GOT3 (cell line): ENCODE results near the gene UQCR10.
"Not testable (repeated sequence)": the region's sequence is repeated elsewhere in the genome, so short reads cannot be mapped to it uniquely, and the experiment has no call there.

Experiments used
- DNase-seq: peaks from one replicate; lab custom pipeline; 2025; ENCODE audit warnings: mixed read lengths; lab: John Stamatoyannopoulos, UW

The UQCR10 gene

DNA sequence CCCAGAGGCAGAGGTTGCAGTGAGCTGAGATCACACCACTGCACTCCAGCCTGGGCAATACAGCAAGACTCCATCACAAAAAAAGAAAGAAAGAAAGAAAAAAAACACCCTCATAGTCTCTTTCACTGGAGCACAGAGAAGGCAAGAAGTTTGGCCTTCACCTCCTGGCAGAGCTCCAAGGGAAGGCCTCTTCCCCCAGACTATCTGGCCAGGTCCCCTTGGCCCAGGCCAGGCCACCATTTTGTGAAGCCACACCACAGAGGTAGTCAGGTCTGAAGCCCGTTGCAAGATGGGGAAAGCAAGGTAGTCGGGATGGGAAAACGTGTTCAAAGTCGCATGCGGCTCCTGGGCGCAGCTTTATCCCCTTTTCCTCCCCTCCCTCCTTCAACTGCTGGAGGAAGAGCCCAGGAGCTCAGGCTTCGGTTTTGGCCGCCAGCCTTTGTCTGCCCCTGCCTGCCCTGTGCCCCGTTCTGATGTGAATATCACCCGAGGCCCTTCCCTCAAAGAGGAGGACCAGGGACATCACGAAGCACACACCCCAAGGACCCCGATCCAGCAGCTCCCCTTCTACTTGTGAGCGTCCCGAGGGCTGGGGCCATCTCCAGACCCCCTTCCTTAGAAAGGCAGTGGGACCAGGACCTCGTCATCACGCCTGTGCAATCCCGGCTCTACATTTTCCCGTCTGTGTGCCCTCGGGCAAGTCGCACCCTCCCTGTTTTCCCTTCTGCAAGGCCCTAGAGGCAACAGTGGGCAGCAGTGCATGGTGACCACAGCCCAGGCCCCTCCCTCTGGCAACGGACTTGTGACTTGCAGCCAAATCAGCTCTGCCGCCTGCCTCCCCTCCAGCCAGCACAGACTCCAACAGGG lies 29.7 kb upstream of the UQCR10 start:
- DNase-seq, result no peak

GRCh38 chr22:29738118-29738815 lies 28.9 kb upstream of the UQCR10 start:
- no peak for DNase-seq

- DNase-seq, result no peak
These were observed 27.8 kb upstream of the UQCR10 start for GRCh38 chr22:29739346-29739875.

DNA sequence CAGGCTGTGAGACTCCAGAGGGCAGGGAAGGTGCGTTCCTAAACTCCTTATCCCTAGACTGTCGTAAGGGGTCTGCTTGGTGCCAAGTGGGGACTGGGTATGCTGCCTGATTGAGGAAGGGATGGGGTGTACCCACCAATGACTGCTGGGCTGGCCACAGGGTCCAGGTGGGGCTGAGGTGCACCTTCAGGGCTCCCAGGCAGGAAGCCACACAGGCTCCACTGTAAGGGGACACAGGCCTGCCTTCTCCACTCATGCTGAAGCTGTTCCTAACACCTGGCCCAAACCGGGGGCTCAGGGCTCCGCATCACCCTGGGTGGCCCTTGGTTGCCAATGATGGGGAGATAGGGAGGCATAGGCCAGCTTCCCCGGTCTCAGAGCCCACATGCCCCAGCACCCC lies 27.0 kb upstream of the UQCR10 start:
- no peak for DNase-seq

DNA sequence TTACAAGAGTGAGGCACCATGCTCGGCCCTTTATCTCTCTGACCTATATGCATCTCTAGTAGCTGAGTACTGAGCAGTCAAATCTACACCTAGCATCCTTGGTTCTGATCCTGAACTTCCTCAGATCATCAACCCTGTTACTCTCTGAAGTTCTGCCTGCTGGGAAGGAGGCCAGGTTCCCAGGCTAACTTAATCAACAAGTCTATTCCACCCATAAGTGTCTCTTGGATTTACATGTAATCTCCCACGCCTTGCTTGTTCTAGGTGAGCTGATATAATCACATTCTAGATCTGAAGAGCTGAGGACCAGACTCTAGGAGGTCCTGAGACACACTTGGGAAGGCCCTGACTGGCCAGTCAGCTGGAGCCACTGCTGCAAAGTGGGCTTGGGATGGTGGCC lies 25.2 kb upstream of the UQCR10 start:
- no peak for DNase-seq

DNA sequence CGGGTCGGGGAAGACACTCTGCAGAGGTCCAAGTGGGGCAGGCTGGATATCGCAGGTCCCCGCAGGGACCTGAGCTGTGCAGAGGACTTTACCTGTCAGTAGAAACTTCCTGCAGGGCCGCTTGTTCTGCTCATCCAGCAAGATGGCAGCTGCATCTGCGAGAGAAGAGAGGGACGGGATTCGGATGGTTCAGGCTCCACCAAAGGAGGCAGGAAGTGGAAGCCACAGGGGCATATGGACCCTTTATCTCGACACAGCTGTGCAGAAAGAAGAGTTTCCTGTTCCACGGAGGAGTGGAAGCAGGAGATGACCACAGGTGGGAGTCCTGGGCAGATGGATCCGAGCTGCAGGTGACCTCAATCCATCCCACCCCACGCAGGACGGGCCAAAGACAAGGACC lies 24.8 kb upstream of the UQCR10 start:
- no peak for DNase-seq

- no peak for DNase-seq
These were observed 22.3 kb upstream of the UQCR10 start for GRCh38 chr22:29744902-29745301.

DNA sequence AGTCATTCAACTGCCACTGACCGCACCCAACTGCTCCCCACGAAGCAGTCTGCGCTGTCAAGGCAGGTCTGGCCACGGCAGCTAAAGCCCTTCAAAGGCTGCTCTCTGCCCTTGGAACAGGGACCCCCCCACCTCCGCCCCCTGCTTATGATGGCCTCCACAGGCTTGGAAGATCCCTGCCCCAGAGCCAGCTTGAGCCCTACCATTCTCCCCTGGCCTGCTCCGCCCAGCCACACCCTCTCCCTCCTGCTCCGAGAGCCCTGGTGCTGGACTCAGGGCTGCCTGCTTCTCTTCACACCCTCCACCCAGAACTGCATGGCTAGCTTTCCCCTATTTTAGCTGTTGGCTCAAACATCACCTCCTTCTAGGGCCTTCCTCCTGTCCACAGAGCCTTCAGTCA lies 19.3 kb upstream of the UQCR10 start:
- no peak for DNase-seq

GRCh38 chr22:29748248-29748893 lies 18.8 kb upstream of the UQCR10 start:
- DNase-seq, result no peak

DNA sequence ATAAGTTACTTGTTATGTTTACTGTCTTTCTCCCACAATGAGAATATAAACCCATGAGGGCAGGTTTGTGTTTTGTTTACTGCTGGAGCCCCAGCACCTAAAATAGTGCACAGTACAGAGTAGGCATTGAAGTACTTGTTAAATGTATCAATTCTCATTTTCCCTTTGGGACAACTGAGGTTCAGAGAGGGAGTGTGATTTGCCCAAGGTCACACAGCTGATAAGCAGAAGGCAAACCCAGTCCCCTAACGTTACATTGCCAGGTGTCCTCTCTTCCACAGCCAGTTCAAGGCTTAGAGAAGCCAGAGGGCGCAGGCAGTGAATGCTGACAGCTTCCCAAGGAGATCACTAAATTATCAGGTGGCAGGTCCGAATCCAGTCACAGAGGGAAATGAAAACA lies 17.1 kb upstream of the UQCR10 start:
- no peak for DNase-seq

- no peak for DNase-seq
These were observed 16.3 kb upstream of the UQCR10 start for GRCh38 chr22:29750559-29751538.

- DNase-seq, result no peak
These were observed 15.5 kb upstream of the UQCR10 start for GRCh38 chr22:29751669-29752068.

DNA sequence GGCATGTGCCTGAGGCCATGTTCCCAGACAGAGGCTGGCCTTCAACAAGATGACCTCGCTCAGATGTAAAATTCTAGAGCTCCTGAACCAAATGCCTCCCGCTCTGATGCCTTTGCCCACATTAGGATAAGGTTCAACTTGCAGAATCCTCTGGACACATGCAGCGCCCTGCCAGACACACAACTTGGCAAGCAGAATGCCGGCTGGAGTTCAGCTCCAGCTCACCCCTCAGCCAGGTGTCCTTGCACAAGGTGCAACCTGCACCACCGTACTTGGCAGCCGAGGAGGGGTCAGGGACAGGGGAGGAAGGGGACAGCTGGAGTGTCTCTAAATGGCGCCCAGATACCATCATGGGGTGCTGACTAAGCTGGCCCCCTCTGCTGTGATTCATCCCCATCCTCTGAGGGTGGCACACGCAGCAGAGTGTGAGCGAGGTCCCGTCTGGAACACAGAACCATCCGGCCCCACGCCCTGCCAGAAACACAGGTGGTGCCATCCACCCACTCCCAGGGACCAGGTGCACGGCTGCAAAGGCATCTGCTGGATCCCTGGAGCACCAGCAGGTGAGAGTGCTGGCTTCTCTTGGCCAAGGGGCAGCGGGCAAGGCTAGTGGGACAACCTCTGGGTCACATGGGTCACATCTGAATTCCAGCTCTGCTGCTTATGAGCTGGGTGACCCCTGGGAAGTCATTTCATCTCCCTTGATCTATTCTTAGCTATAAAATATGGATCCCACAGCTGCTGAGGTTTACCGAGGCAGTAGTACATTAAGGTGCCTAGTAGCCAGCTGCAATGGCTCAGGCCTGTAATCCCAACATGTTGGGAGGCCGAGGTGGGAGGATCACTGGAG lies 13.1 kb upstream of the UQCR10 start:
- no peak for DNase-seq

DNA sequence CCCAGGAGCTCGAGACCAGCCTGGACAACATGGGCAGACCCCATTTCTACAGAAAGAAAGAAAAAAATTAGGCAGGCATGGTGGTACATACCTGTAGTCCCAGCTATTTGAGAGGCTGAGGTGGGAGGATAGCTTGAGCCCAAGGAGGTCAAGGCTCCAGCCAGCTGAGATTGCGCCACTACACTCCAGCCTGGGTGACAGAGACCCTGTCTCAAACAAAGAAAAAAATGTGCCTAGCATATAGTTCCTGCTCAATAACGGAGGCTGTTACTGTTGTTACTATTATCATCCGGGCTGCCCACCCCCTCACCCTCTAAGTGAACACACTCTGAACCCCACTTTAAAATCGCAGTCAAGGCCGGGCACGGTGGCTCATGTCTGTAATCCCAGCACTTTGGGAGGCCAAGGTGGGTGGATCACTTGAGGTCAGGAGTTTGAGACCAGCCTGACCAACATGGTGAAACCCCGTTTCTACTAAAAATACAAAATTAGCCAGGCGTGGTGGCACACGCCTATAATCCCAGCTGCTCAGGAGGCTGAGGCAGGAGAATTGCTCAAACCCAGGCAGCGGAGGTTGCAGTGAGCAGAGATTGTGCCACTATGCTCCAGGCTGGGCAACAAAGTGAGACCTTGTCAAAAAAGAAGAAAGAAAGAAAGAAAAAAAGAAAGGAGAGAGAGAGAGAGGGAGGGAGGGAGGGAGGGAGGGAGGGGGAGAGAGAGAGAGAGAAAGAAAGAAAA lies 12.3 kb upstream of the UQCR10 start:
- not testable (repeated sequence) for DNase-seq

DNA sequence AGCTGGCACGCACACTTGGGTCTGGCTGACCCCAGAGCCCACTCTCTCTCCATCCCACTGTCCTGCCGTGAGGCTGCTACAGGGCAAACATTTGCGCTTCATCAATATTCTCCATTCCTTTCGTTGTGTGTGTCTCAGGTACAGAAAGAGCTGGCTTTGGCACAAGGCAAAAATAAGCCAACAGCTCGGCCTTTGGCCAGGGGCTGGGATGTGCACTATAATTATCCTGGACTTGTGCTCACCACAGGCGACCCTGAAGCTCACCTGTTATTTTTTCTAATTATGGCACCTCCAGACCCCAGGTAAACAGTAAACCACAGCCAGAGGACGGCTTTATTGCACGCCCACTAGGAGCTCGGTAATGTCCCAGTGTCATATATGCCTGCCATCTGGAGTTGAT lies 11.3 kb upstream of the UQCR10 start:
- DNase-seq, result no peak

DNA sequence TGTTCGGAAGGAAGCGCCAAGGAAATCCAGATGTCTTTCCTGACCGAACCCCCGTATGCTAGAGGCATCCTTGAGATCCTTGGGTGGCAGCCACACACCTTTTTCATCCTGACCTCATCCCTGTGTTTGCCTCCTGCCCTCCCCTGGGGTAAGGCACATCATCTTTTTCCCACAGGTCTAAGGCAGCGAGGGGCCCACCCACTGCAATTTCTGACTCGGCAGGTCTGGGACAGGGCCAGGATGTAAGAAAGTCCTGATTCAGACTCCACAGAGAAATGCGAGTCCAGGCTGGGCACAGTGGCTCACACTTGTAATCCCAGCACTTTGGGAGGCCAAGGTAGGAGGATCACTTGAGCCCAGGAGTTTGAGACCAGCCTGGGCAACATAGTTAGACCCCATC lies 10.8 kb upstream of the UQCR10 start:
- DNase-seq, result no peak

DNA sequence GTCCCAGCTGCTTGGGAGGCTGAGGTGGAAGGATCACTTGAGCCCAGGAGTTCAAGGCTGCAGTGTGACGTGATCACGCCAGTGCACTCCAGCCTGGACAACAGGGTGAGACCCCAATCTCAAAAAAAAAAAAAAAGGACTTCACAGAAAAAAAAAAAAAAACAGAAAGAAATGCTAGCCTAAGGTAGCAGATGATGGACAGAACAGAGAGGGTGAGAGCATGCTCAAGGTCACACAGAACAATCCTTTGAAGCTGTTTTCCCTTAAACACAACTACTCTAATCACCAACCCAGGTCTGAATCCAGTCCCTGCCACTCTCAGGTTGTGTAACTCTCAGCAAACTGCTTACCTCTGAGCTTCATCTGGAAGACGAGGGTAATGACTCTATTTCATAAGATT lies 10.1 kb upstream of the UQCR10 start:
- DNase-seq, result no peak

- DNase-seq, result no peak
These were observed 9.0 kb upstream of the UQCR10 start for GRCh38 chr22:29758068-29758622.

GRCh38 chr22:29758959-29759358 lies 8.2 kb upstream of the UQCR10 start:
- no peak for DNase-seq

DNA sequence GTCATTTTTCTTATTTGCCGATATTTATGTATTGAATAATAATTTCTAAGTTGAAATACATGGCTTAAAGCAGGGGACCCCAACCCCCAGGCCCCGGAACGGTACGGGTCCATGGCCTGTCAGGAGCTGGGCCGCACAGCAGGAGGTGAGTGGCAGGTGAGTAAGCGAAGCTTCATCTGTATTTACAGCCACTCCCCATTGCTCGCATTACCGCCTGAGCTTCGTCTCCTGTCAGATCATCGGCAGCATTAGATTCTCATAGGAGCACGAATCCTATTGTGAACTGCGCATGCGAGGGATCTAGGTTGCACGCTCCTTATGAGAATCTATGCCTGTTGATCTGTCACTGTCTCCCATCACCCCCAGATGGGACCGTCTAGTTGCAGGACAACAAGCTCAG lies 4.9 kb upstream of the UQCR10 start:
- DNase-seq, result no peak
